IMR-90 (cell line): Measurements from ENCODE around the gene RFTN1. TPM values are rescaled to one million over a fixed set of nuclear protein-coding genes. Genes with fewer than 3 reads are reported as not detected.
A peak's percentile ranks its signal among the peaks of the same experiment; 100 is the strongest.

Experiments used
- ATAC-seq: fragments of 200-7000 bp; cut with Tn5 transposase; 2 replicates; pipeline ENCODE4 v1.9.1; 2020; ENCODE audit warnings: low read depth, mild to moderate bottlenecking, moderate library complexity
- BruUV-seq: library from RNA; stranded (reverse); fragments of 400-500 nt; replicated peaks from 2 replicates; lab custom pipeline; 2021; lab: Mats Ljungman, UMichigan
- CTCF ChIA-PET: fragments of 300-600 bp; formaldehyde crosslinking; extraction: SDS; loops from one replicate; lab custom pipeline; 2021; ENCODE audit warnings: antibody characterized with exemption; lab: Yijun Ruan, JAX
- POLR2A ChIA-PET: fragments of 300-600 bp; sonication (Branson Sonifier 250); formaldehyde crosslinking; loops from one replicate; lab custom pipeline; 2022; ENCODE audit warnings: antibody characterized with exemption; ENCODE audit not compliant: unreplicated experiment; lab: Charles Lee
- DNase-seq: peaks from one replicate; pipeline ENCODE4 v3.0.0; 2013
- H2AFZ ChIP-seq: replicated peaks from 2 replicates; pipeline ENCODE3; 2013; ENCODE audit warnings: low read length, mild to moderate bottlenecking; ENCODE audit not compliant: poor library complexity
- H2AK5ac ChIP-seq: 2 replicates; pipeline ENCODE4 v1.6.1; 2013; ENCODE audit warnings: low read depth, low read length, inconsistent platforms
- H2AK9ac ChIP-seq: replicated peaks from 2 replicates; pipeline ENCODE3; 2013; ENCODE audit warnings: mild to moderate bottlenecking, low read depth, low read length, moderate library complexity; ENCODE audit not compliant: poor library complexity
- H2BK120ac ChIP-seq: 2 replicates; pipeline ENCODE4 v1.6.1; 2013; ENCODE audit warnings: low read depth, low read length, inconsistent platforms
- H2BK15ac ChIP-seq: 3 replicates; pipeline ENCODE4 v1.6.1; 2013; ENCODE audit warnings: low read depth, low read length, inconsistent platforms
- H2BK20ac ChIP-seq: 2 replicates; pipeline ENCODE4 v1.6.1; 2013; ENCODE audit warnings: low read depth, mild to moderate bottlenecking, inconsistent platforms, low read length, moderate library complexity
- H2BK5ac ChIP-seq: 2 replicates; pipeline ENCODE4 v1.6.1; 2013; ENCODE audit warnings: mild to moderate bottlenecking, low read depth, low read length, inconsistent platforms; ENCODE audit not compliant: poor library complexity, severe bottlenecking
- H3K14ac ChIP-seq: replicated peaks from 2 replicates; pipeline ENCODE4 v1.6.1; 2013; ENCODE audit warnings: low read depth, low read length, inconsistent platforms
- H3K18ac ChIP-seq: 2 replicates; pipeline ENCODE4 v1.6.1; 2013; ENCODE audit warnings: low read depth, low read length, control low read depth
- H3K23ac ChIP-seq: 2 replicates; pipeline ENCODE4 v1.6.1; 2013; ENCODE audit warnings: low read depth, low read length, inconsistent platforms
- H3K27ac ChIP-seq: 2 replicates; pipeline ENCODE4 v1.5.1; 2013; ENCODE audit warnings: mild to moderate bottlenecking, control low read depth, low read length; ENCODE audit not compliant: insufficient read depth
- H3K27me3 ChIP-seq: 2 replicates; pipeline ENCODE4 v1.6.1; 2013; ENCODE audit warnings: low read length; ENCODE audit not compliant: control insufficient read depth, insufficient read depth
- H3K36me3 ChIP-seq: 2 replicates; pipeline ENCODE4 v1.6.1; 2013; ENCODE audit warnings: low read length, mixed read lengths; ENCODE audit not compliant: control insufficient read depth, insufficient read depth
- H3K4ac ChIP-seq: 2 replicates; pipeline ENCODE4 v1.6.1; 2013; ENCODE audit warnings: low read depth, low read length, inconsistent platforms
- H3K4me1 ChIP-seq: 2 replicates; pipeline ENCODE4 v1.6.1; 2013; ENCODE audit warnings: low read length, mixed read lengths; ENCODE audit not compliant: control insufficient read depth, insufficient read depth
- H3K4me2 ChIP-seq: 2 replicates; pipeline ENCODE4 v1.6.1; 2013; ENCODE audit warnings: low read depth, mild to moderate bottlenecking, control low read depth, low read length, moderate library complexity
- H3K4me3 ChIP-seq: 2 replicates; pipeline ENCODE4 v1.5.1; 2013; ENCODE audit warnings: low read depth, mild to moderate bottlenecking, control low read depth, low read length, moderate library complexity; ENCODE audit not compliant: insufficient read depth
- H3K56ac ChIP-seq: 2 replicates; pipeline ENCODE4 v1.6.1; 2013; ENCODE audit warnings: low read length, inconsistent platforms; ENCODE audit not compliant: insufficient read depth; ENCODE audit errors: extremely low read depth
- H3K79me1 ChIP-seq, 2 experiments: 2 replicates each; pipeline ENCODE4 v1.6.1; 2013; ENCODE audit warnings: low read length in 2 of 2, inconsistent platforms in 1 of 2, low read depth in 1 of 2
- H3K9ac ChIP-seq: 2 replicates; pipeline ENCODE4 v1.6.1; 2013; ENCODE audit warnings: low read depth, low read length, control low read depth
- H3K9me1 ChIP-seq: 2 replicates; pipeline ENCODE4 v1.6.1; 2013; ENCODE audit warnings: low read length, inconsistent platforms; ENCODE audit not compliant: insufficient read depth
- H3K9me3 ChIP-seq: 2 replicates; pipeline ENCODE4 v1.6.1; 2013; ENCODE audit warnings: low read length; ENCODE audit not compliant: control insufficient read depth, insufficient read depth
- H4K20me1 ChIP-seq: 2 replicates; pipeline ENCODE4 v1.6.1; 2013; ENCODE audit warnings: low read length, inconsistent platforms; ENCODE audit not compliant: insufficient read depth
- H4K5ac ChIP-seq: 2 replicates; pipeline ENCODE4 v1.6.1; 2013; ENCODE audit warnings: mild to moderate bottlenecking, low read depth, low read length, control low read depth
- H4K8ac ChIP-seq, 2 experiments: 2 replicates each; pipeline ENCODE4 v1.6.1; 2013; ENCODE audit warnings: low read depth in 2 of 2, low read length in 2 of 2, control low read depth in 1 of 2, inconsistent platforms in 1 of 2
- H4K91ac ChIP-seq: 2 replicates; pipeline ENCODE4 v1.6.1; 2013; ENCODE audit warnings: low read depth, low read length, inconsistent platforms; ENCODE audit not compliant: insufficient read depth
- CEBPB ChIP-seq: IDR thresholded peaks from 2 replicates; pipeline ENCODE4 v1.6.1; 2012; ENCODE audit warnings: low read depth, low read length, improper control_type of control experiment
- CHD1 ChIP-seq: IDR thresholded peaks from 2 replicates; pipeline ENCODE4 v1.6.1; 2012; ENCODE audit warnings: low read depth, low read length, improper control_type of control experiment
- NFE2L2 ChIP-seq: fragments of 150-350 bp; IDR thresholded peaks from 2 replicates; pipeline ENCODE4 v1.6.1; 2016; ENCODE audit warnings: low read depth, mild to moderate bottlenecking, low read length
- POLR2A ChIP-seq: IDR thresholded peaks from 2 replicates; pipeline ENCODE4 v1.6.1; 2012; ENCODE audit warnings: mild to moderate bottlenecking, low read depth, low read length
- RAD21 ChIP-seq: IDR thresholded peaks from 2 replicates; pipeline ENCODE4 v1.6.1; 2012; ENCODE audit warnings: low read length, improper control_type of control experiment
- SMC3 ChIP-seq: fragments of 150-350 bp; IDR thresholded peaks from 2 replicates; pipeline ENCODE4 v1.6.1; 2016; ENCODE audit warnings: low read depth, mild to moderate bottlenecking, antibody characterized with exemption, low read length, moderate library complexity
- USF2 ChIP-seq: fragments of 150-350 bp; IDR thresholded peaks from 2 replicates; pipeline ENCODE4 v1.6.1; 2017; ENCODE audit warnings: mild to moderate bottlenecking, antibody characterized with exemption, low read length, low read depth
- WGBS, 2 experiments: methylation state at CpG; one replicate each; pipeline versions ENCODE4 v1.1.5 to v1.1.7; 2013; ENCODE audit warnings: missing lambda C conversion rate in 2 of 2; ENCODE audit not compliant: insufficient read length in 1 of 2; ENCODE audit errors: extremely low coverage in 2 of 2; 5-methylcytosine and 5-hydroxymethylcytosine counted together
- dilution Hi-C: fragments of 300-500 bp; cut with HindIII; formaldehyde crosslinking; loops from one replicate; pipeline ENCODE4 v1.14.3; 2018; ENCODE audit warnings: low sequenced_read_pairs; ENCODE audit not compliant: unreplicated experiment
- in situ Hi-C: fragments of 300-500 bp; cut with MboI; formaldehyde crosslinking; loops from 3 replicates; pipeline ENCODE4 v1.14.3; 2019; ENCODE audit warnings: low sequenced_read_pairs, inconsistent platforms, mixed read lengths
- intact Hi-C: fragments of 100-400 bp; cut with micrococcal nuclease; formaldehyde crosslinking; loops from 2 replicates; pipeline ENCODE4 v1.10.0; 2022
- polyA plus RNA-seq, 3 experiments: library from polyadenylated mRNA; depleted of rRNA; stranded (reverse); fragments of >200 nt; gene quantifications; 2 replicates each; pipeline ENCODE4 v1.2.3, GENCODE V29; 2012; ENCODE audit warnings: low replicate concordance in 1 of 3
- total RNA-seq: library from RNA; depleted of rRNA; stranded (reverse); fragments of >200 nt; gene quantifications from 2 replicates; pipeline ENCODE4 v1.2.3, GENCODE V29; 2012

Gene RFTN1
- total and polyA plus RNA-seq, 2 of the 4 experiments (the other 2 are of a cell fraction) = 45.0 to 52.0 TPM

- Histone ChIP-seq H3K9me1 (peaks cover 46% of the 10 kb centered on the region), H3K4ac (no peak overlapping the region), H3K4me2 (no peak overlapping the region), H3K9ac (no peak overlapping the region), H4K91ac (no peak overlapping the region), H3K36me3 (peaks cover 17% of the 10 kb centered on the region), H3K4me3 (no peak overlapping the region), H3K27ac (no peak overlapping the region), H3K14ac (no peak overlapping the region), H4K20me1 (peaks cover 78% of the 10 kb centered on the region), H3K23ac (no peak overlapping the region), H2BK120ac (no peak overlapping the region), H2AK5ac (no peak overlapping the region; the same call in 1 of the 2 replicates), H3K9me3 (no peaks in the 10 kb centered on the region), H3K4me1 (peaks cover 16% of the 10 kb centered on the region), H3K79me1 (peaks cover 56 to 92% of the 10 kb centered on the region in 2 experiments), H2BK15ac (no peak overlapping the region), H3K56ac (no peak overlapping the region), H4K8ac (no peak overlapping the region), H2AK9ac (no peak overlapping the region), H3K18ac (0 out of 2 replicates have a peak overlapping the region, but pooled peaks have one; percentile 3), H3K27me3 (no peaks in the 10 kb centered on the region), H2AFZ (no peak overlapping the region), H2BK20ac (no peak overlapping the region), H2BK5ac (no peak overlapping the region), H4K5ac (no peak overlapping the region)
- in situ Hi-C loops (no loop called here), intact Hi-C loops (no loop called here), dilution Hi-C loops (no loop called here)
- BruUV-seq = no TSS peak
- POLR2A ChIA-PET = interaction anchor here (0.7 kb wide), 1 partner anchor 9 kb away, joined by 3 read pairs; no protein-coding TSS in a partner anchor
- ATAC-seq (peak; percentile 48), DNase-seq (no peak)
- TF ChIP-seq SMC3 (no peak), CHD1 (no peak), RAD21 (no peak), NFE2L2 (no peak), POLR2A (no peak), CEBPB (no peak), USF2 (no peak)
- WGBS, 2 experiments = 100% methylated on average over 1 of the region's 1 CpG; no CpG with 5 or more reads in 1 of the 2 experiments
- CTCF ChIA-PET = no interaction called here
Observed at GRCh38 chr3:16503191-16503776, 10.2 kb downstream of the RFTN1 start.
